Heart left ventricle (tissue), 16 donors: Measurements from ENCODE around the gene NKPD1. TPM values are rescaled to one million over a fixed set of nuclear protein-coding genes. Genes with fewer than 3 reads are reported as not detected.

Experiments
- ATAC-seq, 4 donors: fragments of 200-7000 bp; cut with Tn5 transposase; one replicate each; pipeline ENCODE4 v1.9.1; 2020 to 2022; ENCODE audit warnings: moderate library complexity in 4 of 4, mild to moderate bottlenecking in 3 of 4, moderate number of reproducible peaks in 1 of 4
- DNase-seq, 5 donors: peaks; one replicate each; pipeline ENCODE4 v3.0.0-alpha.2; 2020
- H3K27ac ChIP-seq, 12 donors: fragments of 200-600 bp; sonication (generic) in 4 of 12; one replicate each; pipeline versions ENCODE4 v1.5.0 to v1.8.0; 2016 to 2022; ENCODE audit warnings: mild to moderate bottlenecking in 2 of 12
- H3K27me3 ChIP-seq, 9 donors: fragments of 200-600 bp; sonication (generic) in 2 of 9; one replicate each; pipeline versions ENCODE4 v1.5.1 to v1.8.0; 2016 to 2022; ENCODE audit warnings: mild to moderate bottlenecking in 3 of 9
- H3K36me3 ChIP-seq, 9 donors: fragments of 200-600 bp; sonication (generic) in 2 of 9; one replicate each; pipeline versions ENCODE4 v1.5.0 to v1.8.0; 2018 to 2022; ENCODE audit warnings: mild to moderate bottlenecking in 2 of 9
- H3K4me1 ChIP-seq, 12 donors: fragments of 200-600 bp; sonication (generic) in 4 of 12; one replicate each; pipeline versions ENCODE4 v1.5.0 to v1.8.0; 2016 to 2022; ENCODE audit warnings: mild to moderate bottlenecking in 3 of 12
- H3K4me3 ChIP-seq, 12 donors: fragments of 200-600 bp; sonication (generic) in 4 of 12; one replicate each; pipeline versions ENCODE4 v1.5.0 to v1.8.0; 2017 to 2022; ENCODE audit warnings: mild to moderate bottlenecking in 9 of 12, moderate library complexity in 4 of 12
- H3K9me3 ChIP-seq, 12 donors: fragments of 200-600 bp; sonication (generic) in 4 of 12; one replicate each; pipeline versions ENCODE4 v1.5.0 to v1.8.0; 2016 to 2022; ENCODE audit warnings: mild to moderate bottlenecking in 1 of 12
- POLR2A ChIP-seq, 2 donors: fragments of 450-650 bp; IDR thresholded peaks; one replicate each; pipeline ENCODE4 v1.6.1; 2017; ENCODE audit warnings: antibody characterized with exemption in 2 of 2, mild to moderate bottlenecking in 2 of 2, moderate library complexity in 2 of 2
- whole genome bisulfite sequencing, 4 donors: extraction: QIAGEN DNeasy Blood & Tissue Kit in 2 of 4; methylation state at CpG; one replicate each; pipeline versions ENCODE4 v1.1.5 to v1.1.7; 2013 to 2018; 5-methylcytosine and 5-hydroxymethylcytosine counted together
- intact Hi-C, 10 donors: fragments of 100-400 bp; cut with DNase I; formaldehyde crosslinking; loops; one replicate each; pipeline versions ENCODE4 v1.11.1 to v1.14.2; 2022
- long read RNA-seq, 3 donors: library from polyadenylated mRNA; unstranded; transcript quantifications; one replicate each; pipeline ENCODE4 v2.0.0, GENCODE V29; 2020 to 2021
- polyA plus RNA-seq, 2 donors: library from polyadenylated mRNA; stranded (reverse); fragments of 200-250 nt; gene quantifications; one replicate each; pipeline ENCODE4 v1.2.3, GENCODE V29; 2013
- total RNA-seq, 9 donors: library from RNA; depleted of rRNA in 2 of 9; stranded (reverse); fragments of >200 nt in 2 of 9; fragmentation: NEBNext Ultra II Directional in 3 of 9; extraction: Animal tissue kit (Norgen Biotek cat#: 25700) in 3 of 9; gene quantifications; one replicate each; pipeline versions ENCODE4 v1.1.0 to v1.2.4, GENCODE V29; 2016 to 2023
- TF ChIP-seq, protein P1 (sequence below), 12 donors: fragments of 200-600 bp; sonication (generic) in 4 of 12; IDR thresholded peaks; one replicate each; pipeline versions ENCODE4 v1.5.0 to v1.8.0; 2018 to 2022; ENCODE audit warnings: antibody characterized with exemption in 12 of 12, mild to moderate bottlenecking in 5 of 12
- donor health status: ischemic (EF 13 %, LVEDD 7.1; RV severe dilation, severe dysfunction).
- donor health status: healthy with polysubstance abuse.
- donor health status: DM: no; HTN: yes; CAD: no.
- donor health status: DM: no; HTN: no; CAD: no.
- donor health status: ischemic (EF 25% LVEDD 6.9; RV normal size, moderate dysfunction).
- donor health status: ischemic (EF 25% LVEDD 5.7; RV mildly dilated, moderate dysfunction).
- donor health status: healthy.
- donor health status: DM: yes; HTN: yes; CAD: no.
- donor health status: ischemic (EF 35%, LVEDD 5.7; RV mildly dilated, moderate dysfunction).
- donor health status: nonischemic (EF 11% LVEDD 7.7; RV severe dilation, severe dysfunction).
- donor health status: DM: yes; HTN: yes; CAD: no.
- donor health status: PGD.
- donor health status: ischemic (EF 29% LVEDD 5.4; RV normal size, mild dysfunction).
- donor health status: nonischemic (EF 23%, LVEDD 6.1; RV moderate dilation, normal function).

NKPD1 gene, protein sequence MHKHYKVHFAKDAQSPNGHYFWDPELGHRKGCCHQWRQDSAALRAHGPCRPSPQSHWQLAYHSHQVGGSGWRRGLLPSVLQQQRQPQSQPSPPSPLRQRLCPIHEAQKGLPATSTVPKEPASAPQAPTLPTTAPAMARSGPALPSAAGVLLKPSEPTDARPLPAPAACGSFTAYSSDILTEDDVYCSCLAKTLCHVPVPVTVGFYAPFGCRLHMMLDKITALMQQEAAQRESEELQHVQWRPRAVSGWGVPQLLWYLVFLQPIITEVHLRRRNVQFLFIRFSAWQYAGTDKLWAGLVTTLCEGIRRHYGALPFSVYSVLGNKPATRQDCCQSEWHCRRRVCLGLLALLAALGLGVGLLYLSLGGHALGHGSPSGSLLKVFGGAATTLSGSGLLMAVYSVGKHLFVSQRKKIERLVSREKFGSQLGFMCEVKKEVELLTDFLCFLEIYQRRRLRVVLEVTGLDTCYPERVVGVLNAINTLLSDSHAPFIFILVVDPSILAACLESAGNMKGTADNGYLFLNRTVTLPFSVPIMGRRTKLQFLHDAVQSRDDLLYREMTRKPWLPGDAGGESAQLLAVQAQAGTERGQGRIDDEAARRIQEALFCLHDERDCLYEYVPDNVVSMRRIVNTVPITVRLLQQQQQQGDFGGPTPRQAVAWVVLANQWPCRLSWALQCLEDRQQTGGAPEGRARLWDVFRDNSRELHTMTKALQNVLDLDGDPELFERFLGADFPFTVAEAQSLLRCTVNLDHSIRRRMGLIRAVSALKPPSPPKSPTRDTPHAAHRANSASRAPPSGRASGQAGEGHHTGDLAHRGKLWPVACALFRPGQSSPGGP
- under 1 TPM in 3 of 9 donors, not detected in 6; 0.09 to 0.28 (median 0.09) TPM for total RNA-seq
- under 1 TPM in 1 of 2 donors, not detected in 1; 0.18 TPM for polyA plus RNA-seq
- long read RNA-seq, donor 1: 0 reads
- long read RNA-seq, donor 2: 0 reads
- long read RNA-seq, donor 3, full-length matches to known transcripts: 1 of 1 reads
- long read RNA-seq, donor 3, partial matches to known transcripts: 0 of 1 reads
- long read RNA-seq, donor 3, other reads (novel, unspliced or antisense): 0 of 1 reads

- no peak for DNase-seq
- TF ChIP-seq POLR2A (IDR thresholded peaks at IDR 0.05): no peak
- TF ChIP-seq, protein P1, sequence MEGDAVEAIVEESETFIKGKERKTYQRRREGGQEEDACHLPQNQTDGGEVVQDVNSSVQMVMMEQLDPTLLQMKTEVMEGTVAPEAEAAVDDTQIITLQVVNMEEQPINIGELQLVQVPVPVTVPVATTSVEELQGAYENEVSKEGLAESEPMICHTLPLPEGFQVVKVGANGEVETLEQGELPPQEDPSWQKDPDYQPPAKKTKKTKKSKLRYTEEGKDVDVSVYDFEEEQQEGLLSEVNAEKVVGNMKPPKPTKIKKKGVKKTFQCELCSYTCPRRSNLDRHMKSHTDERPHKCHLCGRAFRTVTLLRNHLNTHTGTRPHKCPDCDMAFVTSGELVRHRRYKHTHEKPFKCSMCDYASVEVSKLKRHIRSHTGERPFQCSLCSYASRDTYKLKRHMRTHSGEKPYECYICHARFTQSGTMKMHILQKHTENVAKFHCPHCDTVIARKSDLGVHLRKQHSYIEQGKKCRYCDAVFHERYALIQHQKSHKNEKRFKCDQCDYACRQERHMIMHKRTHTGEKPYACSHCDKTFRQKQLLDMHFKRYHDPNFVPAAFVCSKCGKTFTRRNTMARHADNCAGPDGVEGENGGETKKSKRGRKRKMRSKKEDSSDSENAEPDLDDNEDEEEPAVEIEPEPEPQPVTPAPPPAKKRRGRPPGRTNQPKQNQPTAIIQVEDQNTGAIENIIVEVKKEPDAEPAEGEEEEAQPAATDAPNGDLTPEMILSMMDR (IDR thresholded peaks at IDR 0.05): no peak
- no peak within 1 kb of the TSS for H3K27ac ChIP-seq
- ATAC-seq: no peak
- H3K4me3 ChIP-seq: no peak within 1 kb of the TSS
- no peaks in the 10 kb centered on the region for H3K9me3 ChIP-seq
- intact Hi-C loops: loop anchor here in 1 of 10 donors (10.0 kb wide), 1 partner anchor 174 kb away; no protein-coding TSS in a partner anchor
- H3K4me1 ChIP-seq: peaks cover 0 to 19% (median 11%) of the 10 kb centered on the region in 12 donors
- WGBS, 4 donors: 48 to 72% (median 55%) methylated on average over 11 to 29 of the region's 29 CpGs
- peaks cover 0 to 32% (median 11%) of the 10 kb centered on the region in 9 donors for H3K27me3 ChIP-seq
- no peaks in the 10 kb centered on the region for H3K36me3 ChIP-seq
These were observed at the start of gene NKPD1 for GRCh38 chr19:45160870-45161737. NKPD1 (minus strand) TSS chr19:45160982; CDS start chr19:45160150, 832 bp downstream.

DNA sequence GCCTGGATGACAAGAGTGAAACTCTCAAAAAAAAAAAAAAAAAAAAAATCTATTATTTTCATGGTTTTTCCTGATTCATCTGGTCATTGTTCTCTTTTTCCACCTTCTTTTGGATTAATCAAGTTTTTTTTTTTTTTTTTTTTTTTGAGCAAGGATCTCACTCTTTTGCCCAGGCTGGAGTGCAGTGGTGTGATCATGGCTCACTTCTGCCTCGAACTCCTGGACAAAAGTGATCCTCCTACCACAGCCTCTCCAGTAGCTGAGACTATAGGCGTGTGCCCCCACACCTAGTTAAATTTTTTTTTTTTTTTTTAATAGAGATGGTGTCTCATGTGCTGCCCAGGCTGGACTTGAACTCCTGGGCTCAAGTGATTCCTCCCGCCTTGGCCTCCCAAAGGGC lies 45.5 kb upstream of the NKPD1 start:
- Histone ChIP-seq H3K27ac (no peak overlapping the region), H3K9me3 (no peaks in the 10 kb centered on the region), H3K27me3 (peaks cover 0 to 5% (median 0%) of the 10 kb centered on the region in 9 donors), H3K36me3 (no peaks in the 10 kb centered on the region), H3K4me1 (peaks cover 0 to 9% (median 0%) of the 10 kb centered on the region in 12 donors), H3K4me3 (no peak overlapping the region)
- TF ChIP-seq POLR2A (IDR thresholded peaks at IDR 0.05): no peak
- TF ChIP-seq, protein P1 (IDR thresholded peaks at IDR 0.05): no peak
- no peak for ATAC-seq
- intact Hi-C loops: no loop called here
- DNase-seq: no peak
- 87 to 95% (median 90%) methylated on average over 3 of the region's 3 CpGs for WGBS, 4 donors

GRCh38 chr19:45205810-45206209 lies 45.0 kb upstream of the NKPD1 start:
- Histone ChIP-seq H3K4me3 (no peak overlapping the region), H3K27ac (no peak overlapping the region), H3K9me3 (no peaks in the 10 kb centered on the region), H3K4me1 (peaks cover 0 to 8% (median 0%) of the 10 kb centered on the region in 12 donors), H3K36me3 (no peaks in the 10 kb centered on the region), H3K27me3 (peaks cover 0 to 2% (median 0%) of the 10 kb centered on the region in 9 donors)
- WGBS, 4 donors: 85 to 86% (median 85%) methylated on average over 12 of the region's 12 CpGs
- ATAC-seq (no peak), DNase-seq (no peak)
- TF ChIP-seq POLR2A (IDR thresholded peaks at IDR 0.05): no peak
- TF ChIP-seq, protein P1 (IDR thresholded peaks at IDR 0.05): no peak
- intact Hi-C loops: no loop called here
